Stimulated activated CD8-positive, alpha-beta memory T cell treated with anti-CD3 and anti-CD28 coated beads, Interleukin-2, amount 100 ng/mL, for 48 hours (primary cell): ENCODE measurements around the gene GNA12.

ENCODE experiments used
- DNase-seq, 2 donors: peaks; one replicate each; pipeline ENCODE4 v3.0.0-alpha.2; 2020; ENCODE audit warnings: low read depth in 2 of 2

Gene GNA12

DNA sequence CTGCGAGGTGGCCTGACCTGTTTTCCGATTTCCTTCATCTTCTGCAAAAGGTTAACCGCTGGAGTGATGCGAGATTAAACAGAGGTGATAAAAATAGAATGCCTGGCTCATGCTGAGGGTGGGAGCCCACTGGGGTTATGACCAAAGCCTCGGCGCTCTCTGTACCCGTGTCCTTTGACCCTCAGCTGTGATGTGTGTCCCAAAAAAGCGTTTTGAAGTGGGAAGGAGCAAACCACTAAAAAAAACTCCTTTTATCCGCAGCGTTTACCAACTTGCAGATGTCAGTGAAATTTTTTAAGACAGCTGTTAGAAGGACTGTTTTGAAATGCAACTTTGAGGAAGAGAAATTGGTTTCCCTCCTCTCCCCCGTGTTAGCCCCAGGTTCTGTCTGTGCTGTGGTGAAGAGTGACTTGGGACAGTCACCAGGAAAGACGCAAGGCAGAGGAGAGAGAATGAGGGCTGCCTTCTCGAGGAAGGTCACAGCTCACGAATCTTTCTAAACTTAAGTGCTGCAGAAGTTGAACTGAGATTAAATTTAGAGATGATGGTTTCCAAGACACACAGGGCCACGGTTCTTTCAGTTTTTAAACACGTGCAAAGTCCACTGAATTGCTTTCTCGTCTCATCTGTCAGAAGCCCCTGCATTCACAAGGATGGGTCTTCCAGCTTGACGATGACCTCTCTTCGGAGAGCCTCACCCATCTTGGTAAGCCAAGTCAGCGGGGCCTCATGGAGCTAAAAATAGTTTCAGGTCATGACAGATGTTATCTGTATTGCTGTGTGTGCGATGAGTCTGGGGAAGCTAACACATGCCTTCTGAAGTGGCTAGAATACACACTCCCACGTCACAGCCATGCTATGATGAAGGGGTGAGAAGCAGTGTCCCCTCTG is 128.5 kb downstream of the GNA12 start:
- DNase-seq: no peak

DNA sequence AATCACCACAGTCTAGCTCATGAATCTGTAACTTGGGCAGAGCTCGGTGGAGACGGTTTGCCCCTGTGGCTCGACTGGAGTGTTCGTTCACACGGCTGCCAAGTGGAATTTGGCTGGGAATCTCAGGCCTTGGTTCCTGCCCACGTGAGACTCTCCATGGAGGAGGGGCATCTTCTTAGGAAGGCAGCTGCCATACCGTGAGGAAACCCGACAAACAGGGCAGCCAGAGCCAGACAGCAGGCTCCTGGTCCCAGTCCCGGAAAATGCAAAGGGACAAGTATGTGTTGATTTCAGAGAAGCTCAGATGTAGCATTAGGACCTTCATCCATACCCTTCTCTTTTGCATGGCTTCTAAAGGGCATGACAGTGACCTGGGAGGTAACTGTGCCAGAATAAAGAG is 129.5 kb downstream of the GNA12 start:
- no peak for DNase-seq

DNA sequence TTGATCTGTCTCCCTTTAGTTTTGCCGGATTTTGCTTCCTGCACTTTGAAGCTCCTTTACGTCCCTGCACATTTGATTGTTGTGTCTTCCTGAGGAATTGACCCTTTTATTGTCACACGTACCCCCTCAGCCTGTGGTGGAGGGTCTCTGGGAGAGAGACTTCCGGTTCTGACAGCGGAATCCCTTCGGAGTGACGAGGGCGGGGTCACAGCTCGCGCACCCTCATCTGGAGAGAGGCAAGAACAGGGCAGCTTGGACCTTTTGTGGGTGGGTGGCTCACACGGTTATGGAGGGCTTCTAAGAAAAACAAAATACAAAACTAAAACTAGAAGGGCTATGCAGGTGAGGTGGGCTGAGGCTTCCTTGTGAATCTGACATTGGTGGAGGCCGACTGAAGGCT is 130.1 kb downstream of the GNA12 start:
- DNase-seq: no peak

GRCh38 chr7:2713370-2713769 is 130.7 kb downstream of the GNA12 start:
- no peak for DNase-seq

GRCh38 chr7:2711895-2712675 is 132.0 kb downstream of the GNA12 start:
- DNase-seq: no peak

DNA sequence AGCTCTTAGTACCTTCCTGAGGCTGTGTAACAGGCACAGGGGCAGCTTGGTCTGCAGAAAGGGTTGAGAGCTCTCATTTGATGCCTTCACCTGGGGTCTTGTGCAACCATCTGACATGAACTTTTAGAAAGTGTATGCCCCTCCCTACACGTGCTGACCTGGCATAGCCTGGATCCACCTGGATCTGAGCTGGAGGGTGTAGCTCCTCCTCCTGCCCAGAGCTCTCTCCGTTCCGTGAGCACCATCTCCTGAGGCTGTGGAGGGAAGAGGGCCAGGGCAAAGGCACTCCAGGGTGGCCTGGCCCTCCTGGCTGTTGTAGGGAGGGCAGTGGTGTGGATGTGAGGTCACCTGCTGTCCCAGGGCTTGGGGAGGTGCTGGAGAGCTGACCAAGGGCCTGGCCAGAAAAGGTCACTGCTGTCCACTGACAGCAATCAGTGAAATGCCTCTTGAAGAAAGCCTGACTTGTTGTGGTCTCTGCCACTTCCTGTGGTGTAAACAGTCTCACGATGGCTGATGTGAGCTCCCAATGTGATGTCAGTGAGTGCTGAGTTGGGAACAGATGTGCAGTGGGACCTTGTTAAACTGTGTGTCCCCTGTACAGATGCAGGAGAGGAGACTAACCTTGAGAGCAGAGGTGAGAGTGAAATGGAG is 133.1 kb downstream of the GNA12 start:
- DNase-seq: no peak

DNA sequence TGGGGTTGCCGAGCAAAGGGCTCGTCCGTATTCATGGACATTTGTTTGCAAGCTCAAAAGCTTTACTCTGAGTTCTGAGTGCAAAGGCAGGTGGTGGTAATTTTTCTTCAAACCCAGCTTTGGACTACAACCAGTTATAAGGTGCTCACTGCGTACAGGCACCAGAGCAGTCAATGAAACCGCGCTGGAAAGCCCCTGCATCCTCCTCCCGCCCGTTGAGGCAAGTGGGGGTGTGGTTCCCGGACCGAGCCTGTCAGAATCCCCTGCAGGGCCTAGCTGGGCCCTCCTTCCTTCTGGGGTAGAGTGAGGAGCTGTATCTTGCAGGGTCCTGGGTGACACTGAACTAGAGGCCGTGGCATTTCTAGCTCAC is 133.8 kb downstream of the GNA12 start:
- DNase-seq: peak in 1 of 2 donors; percentile 52

DNA sequence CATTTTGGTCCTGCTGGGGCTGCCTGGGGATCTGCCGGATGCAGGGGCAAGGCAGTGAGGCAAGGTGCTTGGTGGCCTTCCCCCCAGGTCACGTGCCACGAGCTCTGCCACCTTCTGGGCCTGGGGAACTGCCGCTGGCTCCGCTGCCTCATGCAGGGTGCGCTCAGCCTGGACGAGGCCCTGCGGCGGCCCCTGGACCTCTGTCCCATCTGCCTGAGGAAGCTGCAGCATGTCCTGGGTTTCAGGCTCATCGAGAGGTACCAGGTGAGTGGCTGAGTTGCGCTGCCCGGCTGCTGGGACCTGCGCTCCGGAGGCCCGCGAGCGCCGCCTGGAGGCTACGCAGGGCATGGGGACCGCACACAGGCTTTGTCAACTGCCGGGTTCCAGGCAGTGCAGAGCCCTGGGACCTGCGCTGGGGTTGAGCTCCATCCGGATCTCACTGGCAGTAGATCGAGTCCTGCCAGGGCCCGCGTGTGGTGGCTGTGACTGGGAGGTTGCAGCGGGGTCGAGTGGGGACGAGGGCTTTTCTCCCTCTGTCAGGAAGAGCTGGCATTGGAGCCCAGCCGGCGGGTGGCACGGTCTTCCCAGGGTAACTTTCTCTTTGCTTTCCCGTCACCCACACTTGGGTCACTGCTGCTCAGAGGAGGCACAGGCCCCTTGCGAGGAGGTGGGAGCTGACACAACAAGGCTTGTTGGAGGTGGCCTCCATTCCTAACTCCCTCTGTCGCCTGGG is 134.4 kb downstream of the GNA12 start:
- peak; percentile 70 for DNase-seq

GRCh38 chr7:2708547-2709310 is 135.4 kb downstream of the GNA12 start:
- no peak for DNase-seq

DNA sequence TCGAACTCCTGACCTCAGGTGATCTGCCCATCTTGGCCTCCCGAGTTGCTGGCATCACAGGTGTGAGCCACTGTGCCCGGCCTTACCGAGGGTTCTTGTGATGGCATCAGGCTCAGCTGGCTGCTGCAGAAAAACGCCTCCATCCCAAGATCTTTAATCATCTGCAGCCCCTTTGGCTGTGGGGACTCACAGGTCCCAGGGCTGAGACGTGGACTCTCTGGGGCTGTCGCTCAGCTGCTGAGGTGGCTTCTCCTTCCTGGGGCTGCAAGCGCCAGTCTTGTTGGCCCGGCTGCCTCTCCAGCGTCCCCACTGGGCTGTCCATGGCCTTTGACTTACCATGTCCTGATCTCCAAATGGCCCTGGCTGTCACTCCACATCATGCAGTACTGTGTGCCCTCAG is 136.1 kb downstream of the GNA12 start:
- no peak for DNase-seq

- DNase-seq: no peak
These were observed 136.6 kb downstream of the GNA12 start for GRCh38 chr7:2707481-2707880.

GRCh38 chr7:2706685-2707126 is 137.4 kb downstream of the GNA12 start:
- no peak for DNase-seq

- no peak for DNase-seq
These were observed 138.6 kb downstream of the GNA12 start for GRCh38 chr7:2705371-2706096.

DNA sequence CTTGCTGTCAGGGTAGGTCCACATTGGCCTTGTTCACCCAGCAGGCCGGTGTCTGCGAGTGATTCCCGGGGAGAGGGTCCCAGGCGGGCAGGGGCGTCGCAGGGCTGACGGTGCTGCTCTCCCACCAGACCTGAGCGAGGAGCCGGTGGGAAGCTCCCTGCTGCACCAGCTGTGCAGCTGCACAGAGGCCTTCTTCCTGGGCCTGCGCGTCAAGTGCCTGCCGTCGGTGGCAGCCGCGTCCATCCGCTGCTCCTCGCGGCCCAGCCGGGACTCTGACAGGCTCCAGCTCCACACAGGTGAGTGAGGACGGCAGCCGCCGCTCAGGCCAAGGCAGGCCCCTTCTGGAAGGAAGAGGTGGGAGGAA is 141.5 kb downstream of the GNA12 start:
- no peak for DNase-seq

DNA sequence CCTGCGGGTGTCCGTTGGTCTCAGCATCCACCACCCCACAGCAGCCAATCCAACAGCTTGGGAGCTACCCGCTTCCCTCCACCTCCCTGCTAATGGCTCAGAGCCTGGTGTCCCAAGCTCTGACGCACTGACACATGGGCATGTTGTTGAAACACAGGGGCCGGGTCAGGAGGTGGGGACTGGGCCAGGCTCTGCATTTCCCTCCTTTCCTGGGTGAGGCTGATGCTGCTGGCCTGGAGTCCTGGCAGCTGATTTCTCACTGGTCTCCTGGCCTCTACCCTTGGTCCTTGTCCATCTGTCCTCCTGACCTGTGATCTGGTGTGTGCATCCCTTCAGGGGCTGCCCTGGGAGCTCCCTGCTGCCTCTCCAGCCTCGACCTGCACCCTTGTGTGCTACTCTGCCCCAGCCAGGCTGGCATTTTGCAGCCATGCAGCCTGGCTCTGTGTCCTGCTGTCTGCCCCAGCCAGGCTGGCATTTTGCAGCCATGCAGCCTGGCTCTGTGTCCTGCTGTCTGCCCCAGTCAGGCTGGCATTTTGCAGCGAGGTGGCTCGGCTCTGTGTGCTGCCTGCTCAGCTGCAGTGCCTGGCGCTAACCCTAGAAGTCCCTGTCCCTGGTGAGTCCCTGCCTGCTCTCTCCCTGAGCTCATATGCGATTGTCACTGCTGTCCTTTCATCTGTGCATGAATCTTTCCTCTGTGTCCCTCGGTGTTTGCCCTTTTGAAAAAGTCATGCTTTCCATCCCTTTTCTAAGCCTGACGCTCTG is 142.1 kb downstream of the GNA12 start:
- no peak for DNase-seq

DNA sequence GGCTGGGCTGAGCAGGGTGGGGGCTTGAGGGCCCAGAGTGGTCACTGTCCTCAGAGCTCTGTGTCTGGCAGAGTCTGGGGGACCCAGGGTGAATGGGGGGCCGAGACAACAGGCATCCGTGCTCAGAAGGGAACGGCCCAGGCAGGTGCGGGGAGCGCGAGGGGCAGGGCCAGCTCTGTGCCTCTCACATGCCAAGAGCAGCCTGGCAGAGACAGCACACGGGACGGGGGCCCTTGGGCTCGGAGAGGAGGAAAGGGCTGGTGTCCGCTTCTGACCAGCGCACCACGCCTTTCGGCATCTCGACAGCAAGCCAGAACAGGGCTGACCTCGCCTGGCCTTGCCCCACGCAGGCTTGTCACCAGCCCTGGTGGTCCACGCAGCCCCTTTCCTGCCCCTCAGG is 142.7 kb downstream of the GNA12 start:
- DNase-seq: no peak

GRCh38 chr7:2700141-2700850 is 143.8 kb downstream of the GNA12 start:
- no peak for DNase-seq

GRCh38 chr7:2699289-2699620 is 144.9 kb downstream of the GNA12 start:
- DNase-seq: no peak
